ENCODE results near the gene ITPR2.
"Not testable (repeated sequence)": the region's sequence is repeated elsewhere in the genome, so short reads cannot be mapped to it uniquely, and the experiment has no call there.

The ITPR2 gene

DNA sequence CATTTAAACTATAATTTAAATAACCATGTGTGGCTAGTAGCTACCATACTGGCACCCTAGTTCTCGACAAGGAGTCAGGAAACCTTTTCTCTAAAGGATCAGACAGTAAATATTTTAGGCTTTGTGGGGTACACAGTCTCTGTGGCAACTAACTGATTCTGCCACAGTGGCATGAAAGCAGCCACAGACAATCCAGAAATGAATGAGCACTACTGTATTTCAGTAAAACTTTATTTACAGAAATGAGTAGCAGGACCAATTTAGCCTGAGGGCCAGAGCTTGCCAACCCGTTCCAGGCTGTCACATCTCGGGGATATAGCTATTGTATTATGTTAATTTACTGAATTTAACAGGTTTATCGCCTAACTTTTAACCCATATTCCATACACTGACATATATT, 278.7 kb downstream of the ITPR2 start:
- DNase-seq, result no peak

- DNase-seq, result no peak
Observed at GRCh38 chr12:26551385-26551784, 281.6 kb downstream of the ITPR2 start.

DNA sequence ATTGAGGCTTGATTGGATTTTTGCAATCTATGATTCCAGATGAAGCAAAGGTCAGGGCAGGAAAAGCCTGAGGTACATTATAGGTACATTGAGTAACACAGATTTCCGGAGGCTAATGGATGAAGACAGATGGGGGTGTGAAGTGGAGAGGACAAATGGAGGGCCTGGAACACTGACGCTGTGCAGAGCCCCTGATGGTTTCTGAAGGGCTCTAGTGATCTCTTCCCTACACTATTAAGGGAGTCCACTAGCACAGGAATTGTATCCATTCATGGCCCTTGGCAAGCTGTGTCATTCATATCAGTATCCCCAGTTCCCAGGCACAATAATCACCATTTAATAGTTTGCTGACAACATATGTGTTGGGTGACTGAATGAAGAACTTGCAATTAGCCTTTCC, 284.8 kb downstream of the ITPR2 start:
- DNase-seq, result no peak

- no peak for DNase-seq
Observed at GRCh38 chr12:26546535-26547314, 286.3 kb downstream of the ITPR2 start.

- DNase-seq, result no peak
Observed at GRCh38 chr12:26539131-26539530, 293.9 kb downstream of the ITPR2 start.

- no peak for DNase-seq
Observed at GRCh38 chr12:26537651-26538050, 295.3 kb downstream of the ITPR2 start.

DNA sequence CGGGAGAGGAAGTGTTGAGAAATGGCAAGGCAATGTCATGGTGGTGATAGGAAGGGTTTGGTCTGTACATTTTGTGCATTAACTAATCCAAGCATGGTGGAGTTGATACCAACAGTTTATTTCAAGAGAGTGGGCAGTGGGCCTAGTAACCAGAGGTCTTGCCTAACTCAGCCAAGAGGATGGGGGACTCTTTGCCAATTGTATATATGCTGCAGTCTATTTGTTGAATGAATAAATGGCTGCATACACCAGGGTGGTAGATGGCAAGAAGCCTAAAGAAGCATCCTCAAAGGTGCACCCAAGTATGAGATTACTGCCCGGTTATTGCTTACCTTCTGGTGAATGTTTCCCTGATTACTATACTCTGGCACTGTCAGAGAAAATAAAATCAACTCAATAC, 295.9 kb downstream of the ITPR2 start:
- DNase-seq, result no peak

DNA sequence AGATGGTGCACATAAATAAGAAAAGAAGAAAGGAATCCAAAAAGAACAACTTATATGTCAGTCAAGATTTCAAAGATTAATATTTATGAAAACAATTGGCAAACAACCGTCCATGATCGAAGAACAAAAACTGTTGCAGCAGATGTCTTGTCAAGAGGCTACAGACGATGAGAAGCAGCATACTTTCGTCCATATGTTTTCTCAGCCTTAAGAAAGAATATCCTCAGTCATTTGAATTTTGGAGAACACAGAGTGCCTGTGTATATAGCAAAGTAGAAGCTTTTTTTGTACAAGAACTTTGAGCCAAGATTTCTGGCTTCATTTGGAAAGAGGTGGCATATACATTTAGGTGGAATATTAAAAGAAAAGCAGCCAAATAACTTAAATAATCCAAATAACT, 297.2 kb downstream of the ITPR2 start:
- DNase-seq, result no peak

GRCh38 chr12:26534071-26534470, 298.9 kb downstream of the ITPR2 start:
- no peak for DNase-seq

GRCh38 chr12:26533211-26533610, 299.8 kb downstream of the ITPR2 start:
- DNase-seq, result no peak

DNA sequence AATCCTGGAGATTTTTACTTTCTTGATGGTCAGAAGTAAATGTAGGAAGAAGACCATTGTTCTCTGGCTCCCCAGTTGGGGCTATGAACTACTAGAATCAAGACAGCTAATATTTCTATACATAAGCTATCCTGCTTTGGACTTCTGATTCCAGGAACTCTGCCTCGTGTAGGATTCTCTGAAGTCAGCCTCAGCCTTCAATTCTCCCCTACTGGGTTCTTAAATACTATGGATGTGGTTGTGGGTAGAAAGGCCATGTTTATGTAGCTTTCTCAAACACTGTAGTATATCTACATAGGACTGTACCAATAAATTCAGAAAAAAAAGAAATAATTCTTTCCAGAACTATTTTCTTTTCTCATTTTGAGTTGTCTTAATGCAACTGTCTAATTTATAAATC, 302.5 kb downstream of the ITPR2 start:
- no peak for DNase-seq

DNA sequence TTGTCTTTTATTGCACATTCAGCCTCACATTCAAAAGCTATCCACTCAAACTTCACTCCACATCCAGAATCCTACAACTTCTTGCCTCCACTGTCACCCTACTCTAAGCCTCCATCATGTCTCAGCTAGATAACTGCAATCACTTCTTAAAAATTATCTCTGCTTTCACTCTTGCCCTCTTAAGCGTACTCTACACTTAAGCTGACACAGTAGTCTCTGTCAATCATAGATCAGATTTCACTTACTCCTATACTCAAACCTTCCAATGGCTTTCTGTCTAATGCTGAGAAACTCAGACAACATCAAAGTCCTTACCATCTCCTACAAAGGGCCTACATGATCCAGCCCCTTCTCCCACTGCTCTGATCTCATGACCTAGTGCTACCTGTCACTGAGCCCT, 304.1 kb downstream of the ITPR2 start:
- no peak for DNase-seq

- DNase-seq, result no peak
Observed at GRCh38 chr12:26527682-26528081, 305.3 kb downstream of the ITPR2 start.

GRCh38 chr12:26524862-26525465, 308.0 kb downstream of the ITPR2 start:
- no peak for DNase-seq

DNA sequence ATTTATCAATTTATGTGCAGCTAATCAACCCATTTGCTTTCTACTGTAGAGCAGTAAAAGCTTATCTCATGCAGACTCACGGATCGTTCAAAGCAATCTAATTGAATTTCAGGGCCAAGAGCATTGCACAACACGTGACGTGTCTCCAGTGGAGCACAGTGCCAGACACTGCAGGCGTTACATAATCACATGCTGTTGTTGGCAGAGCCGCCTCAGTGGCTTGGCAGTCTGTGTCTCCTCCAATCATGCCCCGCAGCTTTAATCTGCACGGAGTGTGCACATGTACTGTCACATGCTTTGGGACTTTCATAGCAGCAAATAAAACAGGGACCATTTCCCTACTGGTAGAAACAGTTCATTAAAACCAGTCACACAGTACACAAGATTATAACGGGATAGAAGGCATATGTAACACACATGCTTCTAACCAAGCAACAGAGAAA, 309.3 kb downstream of the ITPR2 start:
- DNase-seq, result peak; percentile 66

DNA sequence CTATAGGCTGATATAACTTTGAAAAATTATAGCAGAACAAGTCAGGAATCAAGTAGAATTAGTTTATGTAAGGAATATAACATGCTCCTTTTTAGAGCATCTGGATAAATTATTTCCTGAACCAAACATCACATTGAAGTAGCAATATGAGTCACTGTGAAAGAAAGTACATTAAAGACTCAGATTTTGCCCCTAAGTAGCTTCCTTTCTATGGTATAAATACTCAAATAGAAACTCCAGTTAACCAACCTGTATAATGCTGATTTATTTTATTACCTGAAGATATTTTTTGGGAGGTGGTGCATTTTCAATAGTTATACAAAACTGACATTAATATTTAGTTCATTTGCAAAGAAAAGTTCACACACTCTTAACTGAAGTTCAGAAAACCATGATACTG, 312.1 kb downstream of the ITPR2 start:
- DNase-seq, result no peak

- DNase-seq, result no peak
Observed at GRCh38 chr12:26520109-26520508, 312.9 kb downstream of the ITPR2 start.

DNA sequence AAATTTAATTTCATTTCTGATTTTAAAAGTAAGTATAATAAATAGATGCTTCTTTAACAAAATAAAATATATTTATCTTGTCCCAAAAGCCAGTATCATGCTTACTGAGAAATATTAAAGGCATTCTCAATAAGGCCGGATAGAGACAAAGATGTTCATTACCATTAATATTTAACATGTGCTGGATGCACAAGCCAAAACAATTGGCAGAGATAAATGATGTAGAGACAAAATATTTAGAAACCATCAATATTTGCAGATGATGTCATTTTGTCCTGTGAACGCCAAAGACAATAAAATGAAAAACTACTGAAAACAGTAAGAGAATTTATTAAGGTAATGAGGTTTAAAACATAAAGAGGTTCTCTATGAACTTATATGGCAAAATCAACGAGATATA, 313.5 kb downstream of the ITPR2 start:
- DNase-seq, result no peak

- DNase-seq, result not testable (repeated sequence)
Observed at GRCh38 chr12:26517320-26517719, 315.7 kb downstream of the ITPR2 start.

DNA sequence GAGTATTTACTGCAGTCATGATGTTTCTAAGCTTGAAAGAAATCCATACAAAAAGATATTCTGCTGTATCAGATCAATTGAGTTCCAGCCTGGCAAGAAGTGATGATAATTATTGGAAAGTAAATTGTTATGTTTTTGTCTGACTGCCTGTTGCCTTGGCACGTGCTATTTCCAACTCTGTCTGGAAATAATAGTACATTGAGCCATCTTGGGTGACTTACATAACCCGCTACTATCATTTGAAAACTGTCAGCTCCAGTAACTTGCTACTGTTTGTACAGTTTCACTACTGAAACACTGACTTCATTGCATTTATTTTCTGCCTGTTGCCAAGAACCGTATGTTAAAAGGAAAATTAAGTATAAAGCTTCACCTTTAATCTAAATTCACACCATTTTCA, 318.6 kb downstream of the ITPR2 start:
- no peak for DNase-seq

- DNase-seq, result no peak
Observed at GRCh38 chr12:26513363-26514043, 319.5 kb downstream of the ITPR2 start.

DNA sequence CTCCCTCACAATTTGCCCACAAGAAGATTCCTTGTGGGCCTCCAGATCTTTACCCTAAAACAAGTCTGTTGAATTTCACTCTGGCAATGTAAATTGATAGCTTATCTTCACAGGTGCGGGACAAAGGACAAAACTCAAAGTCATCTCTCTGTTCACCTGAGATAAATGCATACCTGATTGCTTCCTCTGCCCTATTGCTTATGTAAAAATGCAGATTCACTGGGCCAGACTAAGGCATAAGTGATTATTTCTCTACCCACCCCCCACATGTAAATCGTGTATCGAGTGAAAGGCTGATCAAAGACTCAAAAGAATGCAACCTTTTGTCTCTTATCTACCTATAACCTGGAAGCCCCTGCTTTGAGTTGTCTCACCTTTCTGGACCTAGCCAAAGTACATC, 320.8 kb downstream of the ITPR2 start:
- no peak for DNase-seq

DNA sequence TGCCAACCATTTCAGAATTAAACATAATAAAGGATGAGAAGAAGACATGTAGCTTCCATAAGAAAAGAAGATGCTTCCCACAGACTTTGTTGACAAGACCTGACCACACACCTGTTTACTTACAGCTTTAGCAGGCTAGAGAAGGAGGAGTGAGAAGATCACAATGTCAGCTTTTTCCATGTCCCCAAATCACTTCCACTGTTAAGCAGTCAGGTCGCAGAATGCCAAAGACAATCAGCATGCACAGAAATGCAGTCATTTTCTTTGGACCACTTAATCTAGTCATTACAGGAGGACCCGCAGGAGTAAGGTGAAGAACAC, 322.7 kb downstream of the ITPR2 start:
- DNase-seq, result no peak

DNA sequence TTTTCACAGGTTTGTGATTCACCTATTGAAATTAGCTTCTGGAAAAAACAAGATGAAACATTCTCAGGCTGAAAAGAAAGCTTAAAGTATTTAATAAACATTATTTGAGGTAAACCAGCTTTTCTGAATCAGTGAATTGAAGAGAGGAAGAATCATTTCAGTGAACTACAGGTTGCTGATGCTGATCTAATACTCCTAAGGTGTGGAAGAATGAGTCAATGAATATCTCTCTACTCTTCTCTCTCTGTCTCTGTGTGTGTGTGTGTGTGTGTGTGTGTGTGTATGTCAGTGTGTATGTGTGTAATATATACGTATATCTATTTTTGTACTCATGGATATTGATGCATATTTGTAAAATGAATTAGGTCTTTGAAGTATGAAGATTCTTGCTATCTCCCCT, 325.4 kb downstream of the ITPR2 start:
- DNase-seq, result no peak

Data from NCI-H82 (cell line).